ENCODE results near the gene SELENOF. TPM values are rescaled to one million over a fixed set of nuclear protein-coding genes. Genes with fewer than 3 reads are reported as not detected.

Gene SELENOF
- total and polyA plus RNA-seq, 2 of the 4 experiments (the other 2 are of a cell fraction): 60.0 to 153 TPM

- no peaks in the 10 kb centered on the region for H4K20me1 ChIP-seq (ENCODE audit: insufficient read depth, low read length)
- no peak overlapping the region for H3K18ac ChIP-seq (ENCODE audit: low read depth, low read length)
- in situ Hi-C loops (cut with MboI; ENCODE audit: low sequenced_read_pairs) (loop anchor here (25.0 kb wide), 1 partner anchor 573 kb away; the partner anchor contains the start of gene ODF2L), intact Hi-C loops (cut with micrococcal nuclease) (loop anchor here (10.0 kb wide), 2 partner anchors 456 to 486 kb away; no protein-coding TSS in a partner anchor), dilution Hi-C loops (cut with HindIII; ENCODE audit: low sequenced_read_pairs, unreplicated experiment) (no loop called here)
- BruUV-seq (replicated peaks): no TSS peak
- DNase-seq (no peak), ATAC-seq (ENCODE audit: low read depth) (no peak)
- H3K4ac ChIP-seq (ENCODE audit: low read depth, low read length): no peak overlapping the region
- no peak overlapping the region for H4K8ac ChIP-seq (ENCODE audit: low read depth in 2 of 2, low read length in 2 of 2)
- H3K9me3 ChIP-seq (ENCODE audit: control insufficient read depth, insufficient read depth, low read length): no peaks in the 10 kb centered on the region
- no peak overlapping the region for H2AK9ac ChIP-seq (replicated peaks; ENCODE audit: low read depth, low read length, poor library complexity)
- CTCF ChIA-PET: interaction anchor here (1.5 kb wide), 1 partner anchor 127 kb away, joined by 4 read pairs; no protein-coding TSS in a partner anchor
- no peaks in the 10 kb centered on the region for H3K27me3 ChIP-seq (ENCODE audit: control insufficient read depth, insufficient read depth, low read length)
- no peak overlapping the region for H3K27ac ChIP-seq (ENCODE audit: insufficient read depth, low read length)
- no peak overlapping the region for H2BK15ac ChIP-seq (ENCODE audit: low read depth, low read length)
- no peaks in the 10 kb centered on the region for H3K9me1 ChIP-seq (ENCODE audit: insufficient read depth, low read length)
- no peak for TF ChIP-seq USF2 (IDR thresholded peaks at IDR 0.05; ENCODE audit: low read depth, low read length)
- no peak for TF ChIP-seq MAZ (IDR thresholded peaks at IDR 0.05; ENCODE audit: borderline replicate concordance, low read depth, low read length)
- TF ChIP-seq CTCF (conservative IDR thresholded peaks at IDR 0.05; ENCODE audit: low read depth, low read length): no peak
- no peak for TF ChIP-seq FOS (IDR thresholded peaks at IDR 0.05; ENCODE audit: low read depth, low read length)
- TF ChIP-seq BHLHE40 (IDR thresholded peaks at IDR 0.05; ENCODE audit: low read depth, low read length): no peak
- no peak for TF ChIP-seq CHD1 (IDR thresholded peaks at IDR 0.05; ENCODE audit: low read depth, low read length)
- TF ChIP-seq NFE2L2 (IDR thresholded peaks at IDR 0.05; ENCODE audit: low read depth, low read length): no peak
- TF ChIP-seq ELK1 (IDR thresholded peaks at IDR 0.05; ENCODE audit: borderline replicate concordance, low read depth, low read length): no peak
- TF ChIP-seq RFX5 (IDR thresholded peaks at IDR 0.05; ENCODE audit: low read depth, low read length): no peak
- no peak for TF ChIP-seq MXI1 (IDR thresholded peaks at IDR 0.05; ENCODE audit: borderline replicate concordance, low read depth, low read length)
- no peak for TF ChIP-seq RAD21 (IDR thresholded peaks at IDR 0.05; ENCODE audit: low read length)
- TF ChIP-seq RCOR1 (IDR thresholded peaks at IDR 0.05; ENCODE audit: insufficient replicate concordance, low read length): no peak
- no peak for TF ChIP-seq CEBPB (IDR thresholded peaks at IDR 0.05; ENCODE audit: low read depth, low read length)
- no peak for TF ChIP-seq POLR2A (IDR thresholded peaks at IDR 0.05; ENCODE audit: low read depth, low read length)
- TF ChIP-seq SMC3 (IDR thresholded peaks at IDR 0.05; ENCODE audit: low read depth, low read length): no peak
- no peak for TF ChIP-seq MAFK (IDR thresholded peaks at IDR 0.05; ENCODE audit: low read depth, low read length)
- no peak overlapping the region for H2AK5ac ChIP-seq (ENCODE audit: low read depth, low read length)
- no peak overlapping the region for H2BK120ac ChIP-seq (ENCODE audit: low read depth, low read length)
- H3K4me2 ChIP-seq (ENCODE audit: low read depth, low read length): no peak overlapping the region
- H3K23ac ChIP-seq (ENCODE audit: low read depth, low read length): no peak overlapping the region
- no peaks in the 10 kb centered on the region for H3K36me3 ChIP-seq (ENCODE audit: control insufficient read depth, insufficient read depth, low read length)
- H3K79me1 ChIP-seq (ENCODE audit: low read depth in 1 of 2, low read length in 2 of 2): no peaks in the 10 kb centered on the region; a peak in 1 of 4 replicates
- H3K9ac ChIP-seq (ENCODE audit: low read depth, low read length): no peak overlapping the region
- no peak overlapping the region for H3K14ac ChIP-seq (replicated peaks; ENCODE audit: low read depth, low read length)
- H3K56ac ChIP-seq (ENCODE audit: extremely low read depth, insufficient read depth, low read length): no peak overlapping the region
- no peak overlapping the region for H4K5ac ChIP-seq (ENCODE audit: low read depth, low read length)
- no peak overlapping the region for H3K4me3 ChIP-seq (ENCODE audit: insufficient read depth, low read depth, low read length)
- no peak overlapping the region for H2BK5ac ChIP-seq (ENCODE audit: low read depth, low read length, poor library complexity, severe bottlenecking)
- H2BK20ac ChIP-seq (ENCODE audit: low read depth, low read length): no peak overlapping the region
- no peak overlapping the region for H2AFZ ChIP-seq (replicated peaks; ENCODE audit: low read length, poor library complexity)
- POLR2A ChIA-PET (ENCODE audit: unreplicated experiment): interaction anchor here (0.6 kb wide), 1 partner anchor 57 kb away, joined by 3 read pairs; no protein-coding TSS in a partner anchor
- no peak overlapping the region for H4K91ac ChIP-seq (ENCODE audit: insufficient read depth, low read depth, low read length)
- no peaks in the 10 kb centered on the region for H3K4me1 ChIP-seq (ENCODE audit: control insufficient read depth, insufficient read depth, low read length)
Observed at GRCh38 chr1:86960548-86960947, 46.6 kb upstream of the SELENOF start.

Measured in IMR-90 (cell line).